Activated CD8-positive, alpha-beta memory T cell treated with anti-CD3 and anti-CD28 coated beads, Interleukin-2, amount 50 U/mL, for 1 hour (primary cell): ENCODE results near the gene TBC1D2B.

Source experiments
- DNase-seq: peaks from one replicate; pipeline ENCODE4 v3.0.0-alpha.2; 2020; ENCODE audit errors: extremely low read depth

The TBC1D2B gene

DNA sequence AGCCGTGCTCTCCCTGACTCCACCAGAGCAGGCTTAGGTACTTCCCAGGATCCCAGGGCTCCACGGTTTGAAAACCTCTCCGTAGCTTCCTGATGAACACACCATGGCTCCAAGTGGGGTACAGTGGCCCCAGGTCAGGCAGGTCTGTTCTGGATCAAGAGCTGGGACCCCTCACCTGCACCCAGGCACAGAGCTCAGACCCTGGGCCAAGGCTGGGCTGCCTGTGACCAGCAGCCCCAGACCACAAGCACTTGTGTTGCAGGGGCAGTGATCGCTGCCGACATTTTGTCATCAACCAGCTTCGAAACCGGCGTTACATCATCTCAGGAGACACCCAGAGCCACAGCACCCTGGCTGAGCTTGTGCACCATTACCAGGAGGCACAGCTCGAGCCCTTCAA, 20.2 kb upstream of the TBC1D2B start:
- DNase-seq, result no peak

DNA sequence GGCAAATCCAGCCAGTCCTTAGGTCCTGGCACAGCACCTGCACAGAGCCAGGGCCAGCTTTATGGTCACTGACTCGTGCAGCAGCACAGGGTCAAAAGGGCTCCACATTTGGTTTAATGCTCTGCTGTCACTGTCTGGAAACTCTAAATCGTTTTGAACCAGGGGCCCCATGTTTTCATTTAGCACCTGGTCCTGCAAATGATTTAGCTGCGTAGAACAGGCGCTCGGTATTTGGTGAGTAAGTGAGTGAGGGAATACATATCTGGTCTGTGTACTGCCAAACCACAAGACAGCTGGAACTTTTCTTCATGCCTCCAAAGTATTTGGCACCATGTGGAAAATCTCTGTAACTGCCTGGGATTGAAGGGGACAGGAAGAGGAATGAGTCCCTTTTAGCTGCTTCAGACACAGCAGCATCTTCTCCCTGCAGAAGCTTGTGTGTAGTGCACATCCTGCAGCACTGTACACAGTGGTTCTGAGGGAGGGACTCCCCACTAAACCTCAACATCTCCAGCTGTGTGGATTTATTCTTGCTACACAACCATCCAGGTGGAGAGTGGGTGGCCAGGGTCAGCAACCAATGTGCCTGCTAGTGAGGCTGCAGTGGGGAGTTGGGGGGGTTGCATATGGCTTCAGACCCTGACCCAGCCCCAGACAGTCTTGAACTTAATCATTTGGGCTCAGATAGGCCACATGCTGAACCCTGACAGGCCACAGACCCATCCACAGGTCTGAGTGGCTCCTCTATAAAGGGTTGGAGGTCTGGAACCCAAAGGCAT, 15.9 kb upstream of the TBC1D2B start:
- no peak for DNase-seq

DNA sequence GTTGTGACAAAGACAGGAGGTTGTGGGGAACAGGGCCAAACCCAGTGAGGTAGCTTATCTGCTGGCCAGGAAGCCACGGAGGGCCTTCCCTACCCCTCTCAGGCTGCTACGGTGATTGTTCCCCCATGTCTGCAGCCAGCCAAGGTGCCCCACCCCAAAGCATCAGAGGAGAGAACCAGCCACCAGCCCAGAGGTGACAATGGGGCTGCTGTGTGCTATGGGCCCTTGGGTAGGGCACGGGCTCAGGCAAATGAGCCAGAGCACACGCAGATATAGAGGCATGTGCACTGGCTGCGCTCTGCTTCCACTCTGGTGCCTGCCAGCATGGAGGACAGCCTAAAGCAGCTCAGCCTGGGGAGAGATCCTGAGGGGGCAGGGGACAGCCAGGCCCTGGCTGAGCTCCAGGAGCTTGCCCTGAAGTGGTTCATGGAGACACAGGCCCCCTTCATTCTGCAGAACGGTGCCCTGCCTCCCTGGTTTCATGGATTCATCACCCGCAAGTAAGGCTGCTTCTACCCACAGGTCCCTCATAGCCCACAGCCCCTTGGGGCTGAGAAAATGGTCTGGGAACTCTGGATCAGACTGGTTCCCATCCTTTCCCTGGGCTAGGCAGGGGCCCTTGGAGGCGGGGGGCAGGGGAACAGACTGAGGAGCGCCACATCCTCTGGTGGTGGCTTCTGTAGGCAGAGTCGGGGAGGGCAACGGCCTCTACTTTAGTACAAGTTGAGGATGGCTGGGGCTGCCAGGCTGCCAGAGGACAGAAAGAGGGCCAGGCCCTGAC, 14.9 kb upstream of the TBC1D2B start, which contains the start of gene SH2D7:
Gene SH2D7 (plus strand): TSS at position 301 of the 781 bp plus-strand sequence. CDS start 24 bp downstream, at position 325.
- no peak for DNase-seq

DNA sequence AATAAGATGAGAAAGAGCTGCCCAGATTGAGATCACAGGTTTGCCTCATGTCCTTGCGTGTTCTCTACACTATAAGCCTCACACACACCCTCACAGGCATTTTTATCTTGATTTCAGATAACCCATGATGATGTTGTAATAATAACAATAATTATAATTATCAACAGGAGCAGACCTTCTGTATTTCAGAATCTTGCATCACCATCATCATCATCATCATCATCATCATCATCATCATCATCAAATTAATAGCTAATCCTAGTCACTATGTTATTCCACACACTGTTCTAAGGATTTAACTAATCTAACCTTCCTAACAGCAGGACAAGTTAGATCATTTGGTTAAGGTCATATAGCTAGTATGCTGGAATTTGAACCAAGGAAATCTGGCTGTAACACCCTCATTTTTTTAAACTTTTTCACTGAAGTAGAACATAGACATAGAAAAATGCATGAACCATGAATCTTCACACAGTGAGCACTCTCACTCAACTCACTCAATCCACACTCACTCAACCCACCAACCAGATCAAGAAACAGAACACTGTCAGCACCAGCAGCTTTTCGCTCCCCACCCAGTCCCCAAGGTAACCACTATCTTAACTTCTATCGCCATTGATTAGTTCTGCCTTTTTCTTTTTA, 13.0 kb upstream of the TBC1D2B start:
- no peak for DNase-seq

DNA sequence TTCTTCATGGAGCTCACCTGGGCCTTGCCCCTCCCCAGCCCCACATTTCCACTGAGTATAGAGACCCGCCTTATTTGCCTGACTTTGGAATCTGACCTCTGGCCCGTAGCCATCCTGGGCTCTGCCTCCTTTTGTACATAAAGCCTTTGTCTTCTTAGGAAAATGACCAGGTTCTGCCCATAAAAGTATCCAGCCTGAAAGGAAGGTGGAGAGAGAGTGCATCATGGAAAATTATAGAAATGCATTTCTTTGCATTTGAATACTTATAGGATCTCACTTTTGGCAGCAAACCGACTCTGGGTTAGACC, 11.2 kb upstream of the TBC1D2B start:
- DNase-seq, result no peak

DNA sequence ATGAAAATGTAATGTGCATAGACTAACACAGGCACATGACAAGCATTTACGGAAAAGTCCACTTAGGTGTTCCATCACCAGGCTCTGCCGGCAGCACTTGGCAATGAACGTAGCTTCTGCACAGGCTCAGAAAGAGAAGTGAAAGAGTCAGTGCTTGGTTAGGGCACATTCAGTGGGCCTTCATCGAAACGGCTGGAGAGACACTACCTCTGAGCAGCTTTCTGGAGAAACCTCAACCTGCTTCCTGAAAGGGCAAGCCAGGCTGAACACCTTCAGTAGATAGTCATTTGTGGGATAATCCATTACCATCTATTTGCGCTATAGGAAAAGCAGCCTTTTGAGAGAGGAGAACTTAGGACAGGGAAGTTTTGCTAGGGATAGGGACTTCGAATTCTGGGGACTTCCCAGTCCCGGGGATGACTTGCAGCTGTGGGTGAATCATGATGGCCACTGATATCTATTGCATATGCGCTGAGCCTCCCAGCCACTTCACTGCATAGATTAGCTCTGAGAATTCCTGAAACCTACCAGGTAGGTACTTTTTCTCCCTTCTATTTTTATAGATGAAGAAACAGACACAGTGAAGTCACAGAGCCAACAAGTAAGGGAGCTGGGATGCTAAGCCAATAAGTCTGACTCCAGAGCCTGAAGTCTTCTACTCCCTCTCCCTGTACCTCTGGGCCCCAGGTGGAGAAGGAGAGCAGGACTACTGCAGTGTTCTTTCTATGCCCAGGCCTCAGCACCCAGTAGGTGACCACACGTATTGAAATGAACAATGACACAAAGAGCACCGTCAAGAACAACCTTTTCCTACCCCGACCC, 10.7 kb upstream of the TBC1D2B start:
- no peak for DNase-seq

DNA sequence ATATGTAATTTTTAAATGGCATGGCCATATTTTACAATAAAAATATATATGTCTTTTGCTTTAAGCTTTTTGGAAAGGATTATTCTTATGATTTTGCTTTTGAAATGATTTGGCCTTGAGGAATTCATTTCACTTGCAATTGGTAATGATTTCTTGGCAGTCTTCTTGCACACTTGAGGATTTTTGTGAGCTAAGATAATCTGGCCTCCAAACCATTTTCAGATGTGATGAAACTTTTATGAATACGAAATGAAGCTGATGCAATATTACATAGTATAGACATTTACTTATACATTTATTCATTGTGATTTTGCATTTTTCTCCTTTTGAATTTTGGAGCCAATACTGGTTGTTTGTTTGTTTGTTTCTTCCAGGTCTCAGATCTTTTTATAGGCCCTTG, 8.4 kb upstream of the TBC1D2B start:
- DNase-seq, result no peak

DNA sequence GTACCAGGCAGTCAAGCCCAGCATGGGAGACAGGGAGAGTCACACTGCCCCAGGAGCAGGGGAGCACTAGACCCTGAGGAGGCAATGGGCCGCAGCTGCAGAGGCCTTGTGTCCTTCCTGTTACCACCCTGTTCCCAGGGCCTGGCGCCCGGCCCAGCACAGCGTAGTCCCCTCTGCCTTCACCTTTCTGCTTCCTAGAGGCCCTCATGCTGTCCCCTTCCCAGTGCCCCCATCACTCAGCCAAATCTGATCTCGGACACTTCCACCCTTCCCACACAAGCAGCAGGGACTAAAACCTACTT, 6.9 kb upstream of the TBC1D2B start:
- DNase-seq, result no peak

DNA sequence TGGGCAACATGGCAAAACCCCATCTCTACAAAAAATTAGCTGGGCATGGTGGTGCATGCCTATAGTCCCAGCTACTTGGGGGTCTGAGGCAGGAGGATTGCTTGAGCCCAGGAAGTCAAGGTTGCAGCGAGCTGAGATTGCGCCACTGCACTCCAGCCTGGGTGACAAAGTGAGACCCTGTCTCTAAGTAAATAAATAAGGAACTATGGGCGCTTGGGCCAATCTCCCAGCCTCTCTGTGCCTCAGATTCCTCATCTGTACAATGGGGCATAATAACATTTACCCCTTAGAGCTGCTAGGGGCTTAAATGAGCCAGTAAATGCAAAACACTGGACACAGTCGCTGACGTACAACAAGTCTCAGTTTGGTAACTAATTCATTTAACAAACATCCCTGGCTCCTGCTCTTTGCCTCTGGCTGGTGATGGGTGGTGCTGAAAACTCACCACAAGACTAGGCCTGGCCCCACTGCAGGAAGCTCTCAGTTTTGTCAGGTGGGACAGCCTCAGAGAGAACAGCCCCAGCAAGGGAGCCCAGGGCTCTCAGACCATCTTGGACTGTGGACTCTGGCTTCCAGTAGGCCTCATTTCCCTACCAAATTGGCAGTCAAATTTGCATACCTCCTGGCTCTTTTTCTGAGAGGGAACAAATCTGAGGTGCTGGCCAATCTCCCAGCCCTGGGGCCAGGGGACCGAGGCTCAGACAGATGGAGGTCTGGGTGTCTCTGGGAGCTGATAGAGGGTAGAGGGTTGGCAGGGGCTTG, 6.4 kb upstream of the TBC1D2B start:
- no peak for DNase-seq

DNA sequence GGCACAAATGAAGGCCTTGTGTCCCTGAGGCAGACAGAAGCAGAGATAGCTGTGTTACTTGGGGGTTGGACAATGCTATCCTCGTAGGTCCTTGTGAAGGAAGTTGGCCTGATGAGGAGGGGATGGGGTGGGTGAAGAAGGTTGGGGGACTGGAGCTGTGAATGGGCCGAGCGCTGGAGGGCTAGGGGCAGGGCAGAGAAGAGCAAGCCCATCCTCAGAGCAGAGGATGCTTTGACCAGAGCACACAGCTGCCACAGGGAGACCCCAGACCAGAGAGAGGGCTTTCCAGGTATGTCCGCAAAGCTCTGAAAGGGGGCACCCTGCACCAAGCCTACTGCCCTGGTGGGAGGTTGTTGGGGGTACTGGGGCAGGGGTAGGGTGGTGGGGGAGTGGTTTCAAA, 5.7 kb upstream of the TBC1D2B start:
- DNase-seq, result no peak

DNA sequence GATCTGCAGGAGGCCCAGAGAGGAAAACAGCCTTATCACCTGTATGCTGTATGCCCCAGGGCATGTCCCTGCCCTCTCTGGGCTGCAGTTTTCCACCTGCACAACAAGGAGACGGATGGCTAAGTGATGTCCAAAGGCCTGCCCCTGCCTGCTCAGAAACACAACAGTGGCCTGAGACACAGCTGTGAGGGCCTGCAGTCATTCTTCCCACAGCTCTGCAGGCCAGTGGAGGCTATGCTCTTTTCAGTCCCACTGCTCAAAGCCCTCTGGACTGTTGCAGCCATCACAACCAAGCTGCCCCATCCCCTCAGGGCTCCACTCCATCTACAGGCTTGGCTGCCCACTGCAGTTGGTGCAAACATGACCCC, 5.2 kb upstream of the TBC1D2B start:
- no peak for DNase-seq

DNA sequence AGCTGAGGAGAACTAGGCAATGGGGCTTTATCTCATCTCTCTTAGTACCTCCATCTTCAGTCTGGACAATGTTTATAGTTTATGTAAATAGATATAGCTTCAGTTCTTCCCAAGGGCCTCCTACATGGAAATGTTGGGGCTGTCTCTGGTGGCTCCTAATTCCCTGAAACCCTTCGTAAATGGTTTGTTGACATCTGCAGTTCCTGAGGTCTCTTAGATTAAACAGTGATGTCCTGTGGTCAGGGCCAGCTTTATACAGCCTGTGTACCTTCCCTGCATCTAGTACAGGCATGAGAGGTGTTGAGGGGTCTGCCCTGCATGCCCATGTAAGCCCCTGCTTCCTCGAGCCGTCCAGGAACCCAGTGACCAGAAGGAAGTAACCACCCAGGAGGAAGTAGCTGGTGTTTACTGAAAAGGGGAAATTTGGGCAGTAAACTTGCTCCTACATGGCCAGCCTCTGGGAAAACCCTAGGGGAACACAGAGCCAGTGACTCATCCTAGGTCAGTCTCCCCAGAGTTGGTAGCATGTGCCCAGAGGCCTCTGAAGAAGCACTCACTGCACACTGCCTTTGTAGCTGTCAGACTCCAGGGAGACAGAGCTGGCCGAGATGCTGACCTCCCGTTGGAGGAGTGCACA, 4.7 kb upstream of the TBC1D2B start:
- no peak for DNase-seq

DNA sequence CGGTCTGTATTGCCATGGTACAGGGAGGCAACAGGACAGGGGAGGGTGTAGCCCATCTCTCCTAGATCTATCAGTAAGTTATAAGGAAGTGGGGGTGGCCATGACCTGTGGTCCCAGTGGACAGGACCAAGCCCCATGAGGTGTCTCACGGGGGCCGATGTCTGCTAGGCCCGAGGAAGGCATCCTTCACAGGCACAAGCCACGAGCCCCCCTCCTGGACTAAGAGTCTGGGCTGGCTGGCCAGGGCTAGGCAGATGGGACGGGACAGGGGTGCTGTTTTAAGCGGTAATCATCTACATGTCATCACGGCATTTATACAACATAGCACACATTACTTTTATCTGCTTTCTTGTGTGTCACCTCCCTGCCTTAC, 2.6 kb upstream of the TBC1D2B start:
- no peak for DNase-seq

DNA sequence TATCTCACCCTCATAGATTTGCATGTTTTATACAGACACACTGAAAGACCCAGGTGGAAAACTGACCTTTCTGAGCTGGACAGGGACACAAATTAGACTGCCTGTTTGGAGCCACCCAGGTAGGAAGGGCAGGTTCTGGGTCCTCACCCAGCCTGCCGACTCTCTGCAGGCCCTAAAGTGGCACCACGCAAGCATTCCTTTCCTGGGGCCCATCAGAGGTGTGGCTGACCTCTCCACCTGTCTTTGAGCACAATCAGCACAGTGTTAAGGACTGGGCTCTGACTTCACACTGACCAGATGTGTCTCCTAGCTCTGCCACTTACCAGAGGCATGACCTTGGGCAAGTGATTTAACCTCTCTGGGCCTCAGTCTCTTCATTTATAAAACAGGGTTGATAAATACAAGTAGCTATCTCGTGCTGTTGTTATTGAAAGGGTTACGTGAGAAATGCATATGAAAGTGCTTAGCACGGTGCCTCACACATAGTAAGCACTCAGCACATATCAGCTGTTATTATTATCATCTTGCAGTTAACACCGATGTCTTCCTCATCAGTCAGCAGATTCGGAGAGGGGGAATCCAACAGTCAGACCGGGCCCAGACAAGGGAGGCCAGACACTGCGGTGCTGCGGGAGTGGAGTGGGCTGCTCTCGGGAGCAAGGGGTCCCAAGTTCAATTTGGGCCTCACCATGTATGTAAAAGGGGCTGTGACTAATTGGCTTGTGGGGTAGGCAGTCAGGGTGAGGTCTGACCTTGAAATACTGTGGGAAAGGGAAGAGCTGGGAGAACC, 2.0 kb upstream of the TBC1D2B start:
- no peak for DNase-seq

DNA sequence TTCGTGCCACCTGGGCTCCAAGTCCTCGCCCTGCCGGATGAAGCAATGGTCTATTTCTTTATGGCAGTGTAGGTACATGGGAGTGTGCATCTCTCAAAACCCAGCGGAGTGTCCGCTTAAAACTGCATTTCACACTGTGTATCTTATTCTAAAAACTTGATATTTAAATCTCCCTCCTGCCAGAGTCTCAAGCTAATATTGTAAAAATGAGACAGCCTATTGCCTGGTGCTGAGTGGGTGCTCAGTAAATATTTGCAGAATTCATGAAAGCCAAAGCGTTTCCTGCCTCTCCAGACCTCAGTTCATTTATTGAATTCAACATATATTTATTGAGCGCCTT, 330 bp upstream of the TBC1D2B start:
- DNase-seq, result no peak

DNA sequence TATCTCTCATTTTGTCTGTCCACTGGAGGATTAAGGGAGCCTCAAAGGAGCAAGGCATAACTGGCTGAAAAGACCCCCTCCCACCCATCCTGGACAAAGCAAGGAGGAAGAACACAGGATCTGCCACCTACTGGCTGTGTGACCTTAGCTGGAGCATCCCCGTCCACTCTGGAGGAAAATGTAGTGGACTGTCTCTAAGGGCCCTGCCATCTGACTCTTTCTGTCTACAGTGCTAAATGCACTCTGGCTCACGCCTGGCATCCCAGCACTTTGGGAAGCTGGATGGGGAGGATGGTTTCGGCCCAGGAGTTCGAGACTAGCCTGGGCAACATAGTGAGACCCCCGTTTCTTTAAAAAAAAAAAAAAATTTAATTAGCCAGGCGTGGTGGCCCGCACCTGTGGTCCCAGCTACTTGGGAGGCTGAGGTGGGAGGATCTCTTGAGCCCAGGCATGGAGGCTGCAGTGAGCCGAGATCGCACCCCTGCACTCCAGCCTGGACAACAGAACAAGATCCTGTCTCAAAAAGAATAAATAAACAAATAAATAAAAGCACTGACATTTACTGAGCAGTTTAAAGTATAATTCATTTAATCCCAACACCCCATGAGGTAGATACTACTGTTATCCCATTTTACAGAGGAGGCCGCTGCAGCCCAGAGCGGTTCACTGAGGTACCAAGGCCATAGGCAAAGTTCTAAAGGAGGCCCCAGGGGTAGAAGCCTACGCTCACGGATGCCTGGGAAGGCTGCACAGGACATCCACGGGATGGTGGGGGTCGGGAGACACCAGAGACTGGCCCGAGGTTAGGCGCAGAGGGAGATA, 1.1 kb downstream of the TBC1D2B start:
- no peak for DNase-seq

DNA sequence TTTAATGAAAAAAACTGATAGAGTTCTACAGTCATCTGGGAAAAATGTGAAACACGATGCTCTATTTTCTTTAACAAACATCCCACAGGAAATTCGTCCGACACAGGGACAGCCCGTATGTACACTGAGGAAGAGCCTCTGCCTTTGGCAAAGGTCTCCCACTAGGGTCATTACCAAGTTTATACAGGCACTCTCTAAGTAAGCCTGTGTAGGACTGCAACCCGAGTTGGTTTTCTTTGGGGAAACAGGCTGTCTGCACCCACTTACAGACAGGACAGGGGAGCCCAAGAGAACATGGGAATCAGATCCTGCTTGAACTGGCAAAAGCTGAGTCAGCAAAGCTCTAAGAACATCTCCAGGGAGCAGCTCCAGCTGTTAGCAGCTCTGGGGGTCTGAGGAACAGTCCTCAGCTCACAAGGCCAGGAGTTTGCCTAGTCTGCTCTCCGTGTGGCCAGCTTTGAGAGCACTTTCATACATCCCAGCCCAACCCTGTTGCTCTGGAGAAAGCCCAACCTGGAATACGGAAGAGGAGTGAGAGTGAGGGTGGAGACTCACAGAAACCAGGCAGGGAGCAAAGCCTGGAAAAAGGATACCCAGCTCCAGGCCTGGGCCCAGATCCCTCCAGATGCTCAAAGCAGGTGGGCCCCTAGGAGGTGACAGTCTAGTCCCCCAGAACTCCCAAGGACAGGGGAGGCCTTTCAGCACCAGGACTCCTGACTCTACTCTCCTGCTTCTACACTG, 1.9 kb downstream of the TBC1D2B start:
- no peak for DNase-seq

DNA sequence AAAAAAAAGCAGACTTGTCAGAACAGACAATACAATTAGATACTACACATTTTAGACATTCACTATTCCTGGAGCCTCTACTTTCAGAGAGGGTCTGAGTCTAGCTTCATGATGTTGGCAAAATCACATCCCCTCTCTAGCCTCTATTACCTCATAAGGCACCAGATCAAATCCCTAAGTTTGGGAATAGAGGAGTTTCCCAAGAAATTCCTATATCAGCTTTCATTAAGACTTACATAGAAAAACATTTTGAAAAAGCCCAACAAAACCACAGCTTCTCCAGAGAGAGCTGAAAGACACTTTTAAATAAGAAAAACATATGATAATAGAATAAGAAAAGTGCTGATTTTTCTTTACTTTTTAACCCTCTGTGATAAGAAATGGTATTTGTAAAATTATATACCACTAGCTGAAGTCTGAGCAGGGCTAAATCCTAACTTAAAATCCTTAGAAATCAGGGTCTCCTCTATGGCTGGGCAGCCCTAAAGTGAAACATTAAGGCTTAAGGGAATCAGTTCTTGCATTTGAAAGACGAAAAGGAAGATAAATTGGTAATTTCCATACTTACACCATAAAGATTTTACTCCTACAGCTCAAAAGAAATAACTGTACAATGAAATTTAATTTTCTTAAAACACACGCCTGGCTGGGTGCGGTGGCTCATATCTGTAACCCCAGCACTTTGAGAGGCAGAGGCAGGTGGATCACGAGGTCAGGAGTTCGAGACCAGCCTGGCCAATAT, 4.3 kb downstream of the TBC1D2B start:
- DNase-seq, result no peak
